BE2C (cell line): ENCODE measurements around the gene CAMK1D.

Experiments used
- DNase-seq: peaks from one replicate; pipeline ENCODE4 v3.0.0-alpha.2; 2020
- H3K27me3 ChIP-seq: fragments of 250-450 bp; sonication (Bioruptor Pico); 2 replicates; pipeline ENCODE4 v1.5.1; 2020; ENCODE audit warnings: mild to moderate bottlenecking
- H3K36me3 ChIP-seq: fragments of 250-450 bp; sonication (Bioruptor Pico); 2 replicates; pipeline ENCODE4 v1.5.1; 2020; ENCODE audit warnings: mild to moderate bottlenecking
- H3K4me1 ChIP-seq: fragments of 250-450 bp; sonication (Bioruptor Pico); 2 replicates; pipeline ENCODE4 v1.5.1; 2020
- H3K4me3 ChIP-seq: 2 replicates; pipeline ENCODE4 v1.5.1; 2011; ENCODE audit warnings: low read depth, low read length
- H3K9me3 ChIP-seq: fragments of 250-450 bp; sonication (Bioruptor Pico); 2 replicates; pipeline ENCODE4 v1.5.1; 2020
- CTCF ChIP-seq: IDR thresholded peaks from 2 replicates; pipeline ENCODE4 v1.5.1; 2012; ENCODE audit warnings: mild to moderate bottlenecking, low read depth, low read length

CAMK1D gene

DNA sequence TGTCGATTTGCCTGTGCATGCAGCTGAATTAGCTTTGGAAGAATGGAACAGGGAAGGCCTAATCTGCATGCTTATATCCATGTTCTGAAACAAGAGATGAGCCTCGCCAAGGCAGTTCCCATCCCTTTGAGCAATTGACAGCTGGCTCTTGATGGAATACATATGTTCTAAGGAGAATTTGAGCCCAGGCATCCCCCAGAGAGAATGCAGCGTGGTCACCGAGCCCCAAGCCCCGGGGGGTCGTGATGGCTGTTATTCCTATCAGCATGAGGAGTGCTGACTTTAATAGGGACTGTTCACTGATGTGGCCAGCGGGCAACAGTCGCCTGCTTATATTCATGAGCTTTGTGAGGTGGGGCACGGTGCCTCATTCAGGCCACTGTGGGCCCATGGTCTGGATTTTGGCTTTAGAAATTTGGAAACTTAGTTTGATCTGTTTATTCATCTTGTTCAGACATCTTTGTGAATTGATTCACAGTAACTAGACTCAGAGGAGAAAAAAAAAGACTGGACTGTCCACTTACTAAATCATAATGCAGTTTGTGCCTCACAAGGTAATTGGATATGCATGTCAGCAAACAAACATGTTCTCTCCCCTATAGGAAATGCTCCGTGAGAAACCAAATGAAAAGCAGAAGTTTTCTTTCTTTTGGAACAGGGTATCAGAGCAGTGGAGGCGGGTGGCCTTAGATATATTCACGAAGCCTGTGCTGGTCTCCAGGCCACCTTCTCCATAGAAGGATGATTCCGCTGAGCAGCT lies 447.2 kb downstream of the CAMK1D start:
- no peak for TF ChIP-seq CTCF
- Histone ChIP-seq H3K36me3 (no peaks in the 10 kb centered on the region), H3K4me3 (no peak overlapping the region), H3K9me3 (no peaks in the 10 kb centered on the region), H3K4me1 (no peaks in the 10 kb centered on the region), H3K27me3 (no peaks in the 10 kb centered on the region)
- no peak for DNase-seq

GRCh38 chr10:12797471-12798262 lies 448.3 kb downstream of the CAMK1D start:
- no peaks in the 10 kb centered on the region for H3K4me1 ChIP-seq
- no peaks in the 10 kb centered on the region for H3K36me3 ChIP-seq
- no peak for TF ChIP-seq CTCF
- H3K4me3 ChIP-seq: no peak overlapping the region
- no peaks in the 10 kb centered on the region for H3K9me3 ChIP-seq
- no peak for DNase-seq
- no peaks in the 10 kb centered on the region for H3K27me3 ChIP-seq

DNA sequence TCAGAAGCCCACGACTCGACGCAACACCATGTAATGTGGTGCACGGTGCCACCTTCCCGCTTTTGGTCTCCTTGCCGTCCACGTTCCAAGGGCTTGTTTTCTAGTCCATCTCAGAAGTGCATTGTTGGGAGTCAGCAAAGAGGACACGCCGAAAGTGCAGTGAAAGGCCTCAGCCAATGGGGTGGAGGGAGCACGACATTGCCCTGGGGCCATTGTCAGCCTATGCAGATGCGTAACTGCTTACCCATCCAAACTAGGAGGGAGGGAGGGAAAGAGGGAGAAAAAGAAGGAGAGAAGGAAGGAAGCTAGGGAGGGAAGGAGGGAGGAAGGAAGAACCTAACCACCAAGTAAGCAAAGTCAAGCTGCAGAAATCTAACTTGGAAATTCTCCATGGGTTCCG lies 449.8 kb downstream of the CAMK1D start:
- Histone ChIP-seq H3K9me3 (no peaks in the 10 kb centered on the region), H3K4me3 (no peak overlapping the region), H3K36me3 (no peaks in the 10 kb centered on the region), H3K27me3 (no peaks in the 10 kb centered on the region), H3K4me1 (no peaks in the 10 kb centered on the region)
- TF ChIP-seq CTCF: no peak
- DNase-seq: no peak

GRCh38 chr10:12799714-12800113 lies 450.4 kb downstream of the CAMK1D start:
- no peaks in the 10 kb centered on the region for H3K36me3 ChIP-seq
- no peak for TF ChIP-seq CTCF
- no peak for DNase-seq
- H3K4me3 ChIP-seq: no peak overlapping the region
- H3K4me1 ChIP-seq: no peaks in the 10 kb centered on the region
- no peaks in the 10 kb centered on the region for H3K27me3 ChIP-seq
- H3K9me3 ChIP-seq: no peaks in the 10 kb centered on the region

DNA sequence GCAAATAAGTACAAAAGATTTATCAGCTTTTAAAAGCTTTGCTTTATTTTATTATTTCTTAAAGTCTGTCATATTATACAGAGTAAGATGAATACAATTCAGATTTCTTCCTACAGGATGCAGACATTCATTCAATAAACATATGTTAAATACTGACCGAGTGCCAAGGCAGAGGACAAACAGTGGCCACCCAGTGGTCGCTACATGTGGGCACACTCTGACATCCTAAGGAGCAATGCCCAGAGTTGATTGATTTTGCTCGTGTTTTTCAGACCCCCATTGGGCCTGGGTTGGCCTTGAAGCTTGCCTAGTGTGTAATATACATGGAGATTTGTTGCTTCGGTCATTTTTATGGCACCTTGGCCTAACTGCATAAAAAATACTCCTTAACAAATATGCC lies 451.0 kb downstream of the CAMK1D start:
- Histone ChIP-seq H3K9me3 (no peaks in the 10 kb centered on the region), H3K36me3 (no peaks in the 10 kb centered on the region), H3K4me1 (no peaks in the 10 kb centered on the region), H3K27me3 (no peaks in the 10 kb centered on the region), H3K4me3 (no peak overlapping the region)
- no peak for DNase-seq
- peak; percentile 28; the same call in 1 of the 2 replicates for TF ChIP-seq CTCF
